GM20431 (cell line): ENCODE measurements around the gene DOCK2.

Source experiments
- in situ Hi-C: fragments of 300-500 bp; cut with MseI, MboI; formaldehyde crosslinking; loops from one replicate; pipeline ENCODE4 v1.15.0; 2020; ENCODE audit warnings: low sequenced_read_pairs; ENCODE audit not compliant: unreplicated experiment

DOCK2 gene

DNA sequence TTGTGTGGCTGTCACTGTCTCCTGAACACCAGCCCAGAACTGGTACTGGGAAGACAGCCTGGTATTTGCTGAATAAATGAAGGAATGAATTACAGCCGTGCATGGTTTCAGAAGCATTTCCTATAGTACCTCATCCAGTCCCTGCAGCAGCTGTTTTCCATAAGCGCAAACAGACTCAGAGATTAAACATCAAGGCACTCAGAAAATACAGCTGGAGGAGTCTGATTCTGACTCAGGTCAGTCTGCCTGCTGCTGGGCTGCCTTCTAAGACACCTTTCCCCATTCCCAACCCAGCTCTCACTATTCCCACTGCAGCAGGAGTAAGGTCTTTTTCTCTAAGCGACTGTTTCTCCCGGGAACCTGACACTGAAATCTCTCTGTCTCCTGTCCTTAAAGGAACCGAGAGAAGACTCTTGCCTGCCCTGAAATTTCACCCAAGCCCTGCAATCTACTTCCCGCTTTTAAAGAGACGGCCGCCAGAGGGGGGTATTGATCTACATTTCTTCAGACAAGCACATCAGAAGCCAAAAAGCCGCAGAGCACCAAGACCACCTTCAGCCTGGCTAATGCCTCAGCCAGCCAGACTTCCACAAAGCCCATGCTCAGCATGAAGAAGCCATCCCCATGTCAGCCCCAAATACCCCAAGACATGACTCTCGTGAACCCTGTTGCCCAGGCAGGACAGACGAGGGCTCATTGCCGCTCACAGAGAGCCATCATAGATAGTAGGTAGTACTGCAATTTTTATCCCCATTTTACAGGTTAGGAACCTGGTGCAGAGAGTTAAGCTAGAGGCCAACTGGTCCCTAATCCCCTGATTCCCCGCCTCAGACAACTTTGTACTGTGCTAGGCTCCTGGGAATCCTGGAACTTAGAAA is 463.2 kb downstream of the DOCK2 start:
- in situ Hi-C loops = no loop called here

GRCh38 chr5:170103447-170103846 is 466.4 kb downstream of the DOCK2 start:
- in situ Hi-C loops = no loop called here

- in situ Hi-C loops = no loop called here
Measured at GRCh38 chr5:170104299-170104698, 467.2 kb downstream of the DOCK2 start.

GRCh38 chr5:170104710-170105109 is 467.6 kb downstream of the DOCK2 start:
- in situ Hi-C loops = no loop called here

DNA sequence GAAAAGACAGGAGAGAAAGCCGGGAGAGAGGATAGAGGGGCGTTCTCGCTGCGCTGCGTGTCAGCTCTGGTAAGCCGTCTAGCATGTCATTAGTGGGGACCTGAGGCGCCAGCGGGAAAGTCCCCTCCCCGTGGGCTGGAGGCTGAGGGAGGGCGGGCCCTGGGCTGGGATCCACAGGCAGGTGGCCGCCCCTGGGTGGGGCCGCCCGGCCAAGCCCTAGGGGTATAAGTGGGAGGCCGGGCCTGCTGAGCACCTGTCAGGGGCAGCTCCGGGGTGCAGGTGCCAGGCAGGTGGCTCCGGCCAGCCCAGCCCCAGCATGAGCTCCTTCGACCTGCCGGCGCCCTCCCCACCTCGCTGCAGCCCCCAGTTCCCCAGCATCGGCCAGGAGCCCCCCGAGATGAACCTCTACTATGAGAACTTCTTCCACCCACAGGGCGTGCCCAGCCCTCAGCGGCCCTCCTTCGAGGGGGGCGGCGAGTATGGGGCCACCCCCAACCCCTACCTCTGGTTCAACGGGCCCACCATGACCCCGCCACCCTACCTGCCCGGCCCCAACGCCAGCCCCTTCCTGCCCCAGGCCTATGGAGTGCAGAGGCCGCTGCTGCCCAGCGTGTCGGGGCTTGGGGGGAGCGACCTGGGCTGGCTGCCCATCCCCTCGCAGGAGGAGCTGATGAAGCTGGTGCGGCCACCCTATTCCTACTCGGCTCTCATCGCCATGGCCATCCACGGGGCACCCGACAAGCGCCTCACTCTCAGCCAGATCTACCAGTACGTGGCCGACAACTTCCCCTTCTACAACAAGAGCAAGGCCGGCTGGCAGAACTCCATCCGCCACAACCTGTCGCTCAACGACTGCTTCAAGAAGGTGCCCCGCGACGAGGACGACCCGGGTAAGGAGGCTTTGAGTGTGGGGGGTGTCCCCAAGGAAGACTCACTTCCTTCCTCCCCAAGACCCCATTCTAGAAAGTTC is 468.9 kb downstream of the DOCK2 start, which contains the start of gene FOXI1:
Gene FOXI1 (plus strand): TSS at position 256 of the 970 bp plus-strand sequence. CDS start 61 bp downstream, at position 317.
- in situ Hi-C loops = no loop called here

DNA sequence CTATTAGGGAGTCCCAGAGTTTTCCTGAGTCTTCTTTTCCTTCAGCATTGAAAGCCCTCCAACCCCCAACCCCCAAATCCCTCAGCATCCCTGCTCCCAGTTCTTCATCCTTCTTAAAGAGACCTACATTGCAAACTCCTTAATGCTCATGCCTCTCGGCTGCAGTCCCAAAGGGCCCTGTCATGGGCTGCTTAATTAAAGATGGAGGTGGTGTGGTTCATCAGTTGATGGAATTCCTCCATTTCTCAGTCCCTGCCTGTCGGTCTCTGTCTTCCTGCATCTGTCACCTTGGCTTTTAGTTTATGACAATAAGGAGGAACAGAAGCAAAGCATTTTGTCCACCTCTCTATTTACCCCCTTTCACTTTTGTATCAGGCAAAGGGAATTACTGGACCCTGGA is 470.6 kb downstream of the DOCK2 start:
- in situ Hi-C loops = no loop called here

- in situ Hi-C loops = no loop called here
Measured at GRCh38 chr5:170108266-170108785, 471.3 kb downstream of the DOCK2 start.

DNA sequence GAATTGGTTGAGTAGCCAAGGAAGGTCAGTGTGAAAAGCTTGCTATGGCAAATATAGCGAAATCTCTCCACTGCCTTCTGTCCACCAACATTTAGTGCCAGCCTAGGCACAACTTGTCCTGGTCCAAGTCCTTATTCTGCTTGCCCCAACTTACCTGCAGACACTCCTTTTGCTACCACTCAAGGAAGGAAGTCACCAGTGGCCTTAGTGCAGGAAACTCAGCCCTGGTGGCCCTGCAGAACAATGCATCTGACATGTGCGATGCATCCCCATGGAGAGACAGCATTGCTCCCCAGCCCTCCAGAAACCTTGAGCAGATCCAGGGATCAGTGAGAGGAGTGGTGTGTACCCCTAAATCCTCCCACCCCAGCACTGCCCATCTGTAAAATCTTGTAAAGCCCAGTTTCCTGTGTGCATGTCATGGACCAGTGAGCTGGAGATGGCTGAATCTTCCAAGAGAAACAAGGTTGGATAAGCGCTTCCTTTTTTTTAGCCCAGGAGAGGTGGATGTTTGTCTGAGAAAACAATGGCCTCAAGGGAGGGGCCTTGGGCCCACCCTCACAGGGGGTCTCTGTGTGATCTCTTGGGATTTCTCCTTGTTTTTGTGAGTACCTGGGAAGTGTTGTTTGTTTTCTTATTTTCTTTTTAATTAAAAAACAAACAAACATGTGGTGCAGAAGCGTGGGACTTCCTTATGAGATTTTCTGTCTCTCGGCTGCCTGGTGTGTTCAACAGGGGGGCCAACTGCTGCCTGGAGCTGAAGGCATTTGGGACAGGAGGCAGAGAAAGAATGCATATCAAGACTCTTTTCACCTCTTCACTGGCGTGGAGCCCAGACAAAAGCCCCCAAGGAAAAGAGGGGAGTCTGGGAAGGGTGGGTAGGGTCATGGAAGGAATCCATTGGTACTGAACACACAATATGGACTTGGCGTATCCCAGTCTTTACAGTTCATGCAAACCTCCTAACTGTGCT is 472.3 kb downstream of the DOCK2 start:
- in situ Hi-C loops = no loop called here

- in situ Hi-C loops = no loop called here
Measured at GRCh38 chr5:170110403-170111087, 473.5 kb downstream of the DOCK2 start.

GRCh38 chr5:170111088-170111785 is 474.2 kb downstream of the DOCK2 start:
- in situ Hi-C loops = no loop called here

DNA sequence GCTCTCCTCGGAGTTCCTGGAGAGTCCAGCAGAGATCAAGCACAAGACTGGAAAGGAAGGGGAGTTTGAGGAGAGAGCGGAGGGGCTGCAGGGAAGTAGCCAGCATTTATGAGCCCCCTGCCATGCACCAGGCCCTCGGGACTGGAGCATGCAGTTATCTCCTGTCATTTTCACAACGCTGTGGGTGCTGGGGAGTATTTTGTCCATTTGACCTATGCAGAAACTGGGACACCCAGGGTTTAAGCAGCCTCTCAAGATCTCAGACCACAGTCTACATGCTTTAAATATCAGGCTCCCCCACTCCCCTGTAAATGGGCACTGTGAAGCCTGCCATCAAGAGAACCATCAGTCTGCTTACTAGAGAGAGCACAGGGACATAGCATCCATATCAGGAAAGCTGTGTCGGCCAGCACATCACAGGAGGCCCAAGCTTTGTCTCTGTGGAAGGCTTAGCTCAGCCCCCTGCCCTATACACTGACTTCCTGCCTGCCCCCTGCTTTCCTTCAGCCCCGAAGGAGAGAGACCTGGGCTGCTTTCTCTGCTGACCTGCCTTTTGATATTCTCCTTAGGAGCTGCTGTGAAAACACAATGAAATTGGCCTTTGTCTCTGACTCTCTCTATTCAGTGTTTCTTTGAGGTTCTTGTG is 475.9 kb downstream of the DOCK2 start:
- in situ Hi-C loops = no loop called here

GRCh38 chr5:170113522-170113900 is 476.4 kb downstream of the DOCK2 start:
- in situ Hi-C loops = no loop called here

GRCh38 chr5:170114271-170114670 is 477.2 kb downstream of the DOCK2 start:
- in situ Hi-C loops = no loop called here

DNA sequence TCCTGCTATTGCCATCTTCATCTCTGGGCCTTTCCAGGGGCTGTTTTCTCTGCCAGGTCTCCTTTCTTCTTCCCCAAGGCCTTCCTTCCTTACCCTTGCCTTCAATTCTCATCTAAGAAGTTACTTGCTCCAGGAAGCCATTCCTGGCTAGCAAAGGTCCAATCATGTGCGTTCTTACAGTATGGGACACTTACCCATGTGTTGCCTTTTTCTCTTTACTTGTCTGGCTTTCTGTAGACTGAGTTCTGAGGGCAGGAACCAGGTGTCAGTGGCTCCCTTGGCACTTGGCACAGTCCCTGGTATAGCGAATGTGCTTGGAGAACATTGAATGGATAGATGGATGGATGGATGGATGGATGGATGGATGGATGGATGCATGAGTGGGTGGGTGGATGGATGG is 478.9 kb downstream of the DOCK2 start:
- in situ Hi-C loops = no loop called here

DNA sequence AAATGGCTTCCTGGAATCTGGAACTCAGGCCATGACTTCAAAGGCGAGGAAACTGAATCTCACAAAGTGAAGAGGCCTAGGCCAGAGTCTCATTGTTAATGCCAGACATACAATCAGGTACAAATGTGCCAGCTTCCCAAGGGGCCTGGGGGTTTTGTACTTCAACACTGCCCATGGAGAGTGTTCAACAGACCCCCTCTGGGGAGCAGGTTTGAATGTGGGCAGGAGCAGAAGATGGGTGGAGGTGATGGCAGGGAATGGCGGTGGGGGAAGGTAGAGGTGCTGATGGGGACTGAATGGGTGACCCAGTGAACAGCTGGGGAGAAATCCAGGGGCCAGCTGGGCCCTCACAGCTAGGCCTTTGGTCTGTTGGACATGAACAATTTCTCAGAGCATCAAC is 480.7 kb downstream of the DOCK2 start:
- in situ Hi-C loops = no loop called here

DNA sequence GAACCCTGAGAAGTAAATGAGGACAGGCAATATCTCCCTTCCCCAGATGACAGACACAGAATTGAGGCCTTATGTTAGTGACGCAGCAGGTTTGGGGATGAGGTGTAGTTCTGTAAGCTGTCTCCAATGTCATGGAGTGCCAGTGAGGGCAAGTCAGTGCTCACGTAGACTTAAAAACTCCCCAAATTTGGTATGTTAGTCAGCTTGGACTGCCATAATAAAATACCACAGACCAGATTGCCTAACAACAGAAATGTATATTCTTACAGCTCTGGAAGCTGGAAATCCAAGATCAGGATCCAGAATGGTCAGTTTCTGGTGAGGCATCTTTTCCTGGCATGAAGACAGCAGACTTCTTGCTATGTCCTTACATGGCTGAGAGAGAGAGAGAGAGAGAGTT is 483.5 kb downstream of the DOCK2 start:
- in situ Hi-C loops = no loop called here

GRCh38 chr5:170121321-170121720 is 484.2 kb downstream of the DOCK2 start:
- in situ Hi-C loops = no loop called here

GRCh38 chr5:170126061-170126460 is 489.0 kb downstream of the DOCK2 start:
- in situ Hi-C loops = no loop called here
